Activated CD4-positive, alpha-beta memory T cell treated with anti-CD3 and anti-CD28 coated beads, Interleukin-2, amount 10 ng/mL, durations not matched to agents 7 days and 5 days (primary cell): Measurements from ENCODE around the gene SIAH1. TPM values are rescaled to one million over a fixed set of nuclear protein-coding genes. Genes with fewer than 3 reads are reported as not detected.

ENCODE experiments used
- CTCF ChIA-PET: fragments of 350-600 bp; sonication (Branson Sonifier 250); formaldehyde crosslinking; loops from one replicate; lab custom pipeline; 2021; ENCODE audit warnings: antibody characterized with exemption, inconsistent platforms; lab: Charles Lee
- POLR2A ChIA-PET: fragments of 350-600 bp; sonication (Branson Sonifier 250); formaldehyde crosslinking; loops from one replicate; lab custom pipeline; 2021; ENCODE audit warnings: antibody characterized with exemption; lab: Charles Lee
- DNase-seq: peaks from one replicate; pipeline ENCODE4 v3.0.0-alpha.2; 2020
- H3K27ac Mint-ChIP-seq: one replicate; pipeline ENCODE4 v1.8.0; 2021; ENCODE audit warnings: mild to moderate bottlenecking, mixed read lengths
- H3K27me3 Mint-ChIP-seq: one replicate; pipeline ENCODE4 v1.8.0; 2021; ENCODE audit warnings: mixed read lengths
- H3K36me3 Mint-ChIP-seq: one replicate; pipeline ENCODE4 v1.8.0; 2021; ENCODE audit warnings: low read depth, mixed read lengths
- H3K4me1 Mint-ChIP-seq: one replicate; pipeline ENCODE4 v1.8.0; 2021; ENCODE audit warnings: mixed read lengths
- H3K4me3 Mint-ChIP-seq: one replicate; pipeline ENCODE4 v1.8.0; 2021; ENCODE audit warnings: mild to moderate bottlenecking, mixed read lengths
- H3K9me3 Mint-ChIP-seq: one replicate; pipeline ENCODE4 v1.8.0; 2021; ENCODE audit warnings: mixed read lengths
- total RNA-seq, 2 experiments: library from RNA; stranded (reverse); gene quantifications; one replicate each; pipeline ENCODE4 v1.2.3, GENCODE V29; 2021

Gene SIAH1
- total RNA-seq, 2 experiments from 2014 or later = 16.1 to 16.5 TPM

DNA sequence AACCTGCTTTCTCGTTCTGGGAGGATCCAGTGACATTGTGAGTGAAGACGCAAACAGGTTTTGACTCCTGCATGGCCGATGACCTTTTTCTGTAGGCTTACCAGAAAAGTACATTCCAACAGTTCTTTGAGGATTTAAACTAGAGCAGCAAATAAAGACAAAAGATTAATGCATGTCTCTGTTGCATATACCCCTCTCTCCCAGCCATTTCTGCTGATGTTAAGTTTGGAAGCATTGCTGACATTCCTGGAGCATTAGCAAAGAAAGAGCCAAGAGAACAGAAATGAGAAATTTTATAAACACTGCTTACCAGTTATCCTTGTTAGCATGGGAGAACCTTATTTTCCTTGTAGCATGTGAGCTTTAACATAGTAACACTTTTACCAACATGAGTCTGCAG is 49.3 kb downstream of the SIAH1 start:
- POLR2A ChIA-PET = no interaction called here
- CTCF ChIA-PET = interaction anchor here (1.0 to 1.1 kb wide), 2 partner anchors 15 to 294 kb away, joined by 3 to 4 read pairs; no protein-coding TSS in a partner anchor
- no peaks in the 10 kb centered on the region for H3K9me3 Mint-ChIP-seq
- H3K27ac Mint-ChIP-seq = no peak overlapping the region
- no peak for DNase-seq
- peaks cover 15% of the 10 kb centered on the region for H3K4me1 Mint-ChIP-seq
- peaks cover 41% of the 10 kb centered on the region for H3K36me3 Mint-ChIP-seq
- no peaks in the 10 kb centered on the region for H3K27me3 Mint-ChIP-seq
- H3K4me3 Mint-ChIP-seq = no peak overlapping the region

GRCh38 chr16:48334325-48334724 is 50.9 kb downstream of the SIAH1 start:
- H3K27ac Mint-ChIP-seq = no peak overlapping the region
- peaks cover 41% of the 10 kb centered on the region for H3K36me3 Mint-ChIP-seq
- H3K27me3 Mint-ChIP-seq = no peaks in the 10 kb centered on the region
- no peaks in the 10 kb centered on the region for H3K9me3 Mint-ChIP-seq
- ChIA-PET CTCF (no interaction called here), POLR2A (no interaction called here)
- peaks cover 6% of the 10 kb centered on the region for H3K4me1 Mint-ChIP-seq
- DNase-seq = no peak
- no peak overlapping the region for H3K4me3 Mint-ChIP-seq

DNA sequence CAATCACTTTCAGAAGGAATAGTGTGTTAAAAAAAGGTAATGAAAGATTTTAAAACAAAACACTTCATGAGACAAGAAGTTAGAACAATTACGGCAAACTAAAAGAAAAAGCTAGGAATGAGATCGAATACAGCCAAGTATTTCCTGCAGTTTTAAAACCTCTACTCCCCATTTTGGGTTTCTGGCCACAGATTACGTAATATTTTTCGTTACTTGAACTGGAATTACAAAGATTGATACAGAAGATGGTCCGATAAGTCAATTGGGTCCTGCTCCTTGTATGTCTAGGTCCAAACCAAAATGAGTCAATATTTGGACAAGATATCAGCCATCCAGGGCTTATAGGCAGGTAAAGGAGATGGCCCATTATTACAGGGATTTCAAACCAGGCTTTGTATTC is 52.2 kb downstream of the SIAH1 start:
- Mint-ChIP-seq H3K27ac (no peak overlapping the region), H3K4me3 (no peak overlapping the region), H3K9me3 (no peaks in the 10 kb centered on the region), H3K27me3 (no peaks in the 10 kb centered on the region), H3K4me1 (no peaks in the 10 kb centered on the region), H3K36me3 (peaks cover 32% of the 10 kb centered on the region)
- DNase-seq = no peak
- CTCF ChIA-PET = no interaction called here
- POLR2A ChIA-PET = no interaction called here

DNA sequence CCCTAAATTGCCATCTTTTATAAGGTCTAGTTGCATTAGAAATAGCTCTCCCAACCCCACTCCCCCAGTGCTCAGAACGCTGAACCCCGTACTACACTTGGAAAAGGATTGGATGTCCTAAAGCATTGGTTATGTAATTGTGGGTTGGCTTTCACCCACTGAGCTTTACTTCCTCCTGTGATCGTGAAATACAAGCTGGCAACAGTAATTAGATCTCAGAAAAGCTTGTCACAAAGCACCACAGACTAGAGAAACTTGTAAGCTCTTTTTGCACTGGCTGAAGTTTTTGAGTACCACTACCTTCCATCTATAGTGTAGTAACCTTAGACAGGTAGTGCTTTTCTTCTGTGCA is 54.4 kb downstream of the SIAH1 start:
- Mint-ChIP-seq H3K27me3 (no peaks in the 10 kb centered on the region), H3K4me1 (no peaks in the 10 kb centered on the region), H3K9me3 (no peaks in the 10 kb centered on the region), H3K36me3 (peaks cover 20% of the 10 kb centered on the region), H3K4me3 (no peak overlapping the region), H3K27ac (no peak overlapping the region)
- CTCF ChIA-PET = interaction anchor here (1.2 kb wide), 1 partner anchor 292 kb away, joined by 4 read pairs; no protein-coding TSS in a partner anchor
- no peak for DNase-seq
- POLR2A ChIA-PET = no interaction called here

- Mint-ChIP-seq H3K4me1 (no peaks in the 10 kb centered on the region), H3K27me3 (no peaks in the 10 kb centered on the region), H3K27ac (no peak overlapping the region), H3K4me3 (no peak overlapping the region), H3K9me3 (no peaks in the 10 kb centered on the region), H3K36me3 (peaks cover 18% of the 10 kb centered on the region)
- ChIA-PET POLR2A (no interaction called here), CTCF (interaction anchor here (1.2 kb wide), 1 partner anchor 293 kb away, joined by 4 read pairs; no protein-coding TSS in a partner anchor)
- DNase-seq = no peak
Observed at GRCh38 chr16:48330189-48330840, 54.9 kb downstream of the SIAH1 start.

DNA sequence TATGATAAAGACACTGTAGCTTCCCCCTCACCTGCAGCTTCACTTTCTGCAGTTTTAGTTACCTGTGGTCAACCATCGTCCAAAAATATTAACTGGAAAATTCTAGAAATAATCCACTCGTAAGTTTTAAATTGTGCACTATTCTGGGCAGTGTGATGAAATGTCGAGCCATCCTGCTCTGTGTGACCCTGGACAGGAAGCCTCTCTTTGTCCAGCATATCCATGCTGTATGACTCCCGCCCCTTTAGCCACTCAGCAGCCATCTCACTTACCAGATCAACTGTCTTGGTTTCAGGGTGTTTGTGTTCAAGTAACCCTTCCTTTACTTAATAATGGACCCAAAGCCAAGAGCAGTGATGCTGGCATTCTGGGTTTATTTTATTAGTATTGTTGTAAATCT is 56.1 kb downstream of the SIAH1 start:
- H3K27me3 Mint-ChIP-seq = no peaks in the 10 kb centered on the region
- peaks cover 12% of the 10 kb centered on the region for H3K36me3 Mint-ChIP-seq
- no peak for DNase-seq
- CTCF ChIA-PET = no interaction called here
- no peak overlapping the region for H3K4me3 Mint-ChIP-seq
- POLR2A ChIA-PET = no interaction called here
- no peaks in the 10 kb centered on the region for H3K9me3 Mint-ChIP-seq
- no peaks in the 10 kb centered on the region for H3K4me1 Mint-ChIP-seq
- H3K27ac Mint-ChIP-seq = no peak overlapping the region

- Mint-ChIP-seq H3K4me3 (no peak overlapping the region), H3K27me3 (no peaks in the 10 kb centered on the region), H3K36me3 (peaks cover 18% of the 10 kb centered on the region), H3K27ac (no peak overlapping the region), H3K9me3 (no peaks in the 10 kb centered on the region), H3K4me1 (peaks cover 2% of the 10 kb centered on the region)
- ChIA-PET CTCF (no interaction called here), POLR2A (no interaction called here)
- DNase-seq = no peak
Observed at GRCh38 chr16:48326915-48327314, 58.3 kb downstream of the SIAH1 start.

GRCh38 chr16:48323783-48324775 is 61.1 kb downstream of the SIAH1 start:
- no peak overlapping the region for H3K27ac Mint-ChIP-seq
- no peaks in the 10 kb centered on the region for H3K9me3 Mint-ChIP-seq
- peaks cover 9% of the 10 kb centered on the region for H3K4me1 Mint-ChIP-seq
- no peak for DNase-seq
- H3K36me3 Mint-ChIP-seq = peaks cover 11% of the 10 kb centered on the region
- no peak overlapping the region for H3K4me3 Mint-ChIP-seq
- ChIA-PET POLR2A (interaction anchor here (0.7 kb wide), 1 partner anchor 294 kb away, joined by 3 read pairs; no protein-coding TSS in a partner anchor), CTCF (interaction anchor here (0.8 to 2.5 kb wide), 2 partner anchors 22 to 299 kb away, joined by 3 to 8 read pairs; no protein-coding TSS in a partner anchor)
- H3K27me3 Mint-ChIP-seq = no peaks in the 10 kb centered on the region

DNA sequence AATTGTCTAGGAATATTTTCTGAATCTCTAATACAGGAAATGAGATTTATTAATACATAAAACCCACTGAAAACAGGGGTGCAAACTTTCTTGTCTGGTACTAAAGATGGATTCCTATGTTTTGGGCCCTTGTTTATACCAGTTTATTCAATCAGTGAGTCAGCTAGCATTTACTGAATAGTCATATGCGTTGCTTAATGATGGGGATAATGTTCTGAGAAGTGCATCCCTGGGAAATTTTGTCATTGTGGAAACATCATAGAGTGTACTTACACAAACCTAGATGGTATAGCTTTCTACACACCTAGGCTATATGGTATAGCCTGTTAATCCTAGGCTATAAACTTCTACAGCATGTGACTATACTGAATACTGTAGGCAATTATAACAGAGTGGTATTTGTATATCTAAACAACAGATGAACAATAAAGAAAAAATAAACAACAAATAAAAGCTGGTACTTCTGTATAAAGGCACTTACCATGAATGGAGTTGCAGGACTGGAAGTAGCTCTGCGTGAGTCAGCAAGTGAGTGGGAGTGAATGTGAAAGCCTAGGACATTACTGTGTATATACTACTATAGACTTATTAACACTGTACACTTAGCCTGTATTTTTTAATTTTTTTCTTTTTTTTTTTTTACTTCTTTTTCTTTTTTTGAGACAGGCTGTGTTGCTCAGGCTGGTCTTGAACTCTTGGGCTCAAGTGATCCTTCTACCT is 63.7 kb downstream of the SIAH1 start:
- Mint-ChIP-seq H3K4me3 (no peak overlapping the region), H3K9me3 (no peaks in the 10 kb centered on the region), H3K36me3 (peaks cover 21% of the 10 kb centered on the region), H3K27ac (no peak overlapping the region), H3K4me1 (peaks cover 28% of the 10 kb centered on the region), H3K27me3 (no peaks in the 10 kb centered on the region)
- no peak for DNase-seq
- ChIA-PET POLR2A (no interaction called here), CTCF (interaction anchor here (1.8 to 2.5 kb wide), 2 partner anchors 302 to 309 kb away, joined by 6 to 8 read pairs; no protein-coding TSS in a partner anchor)

DNA sequence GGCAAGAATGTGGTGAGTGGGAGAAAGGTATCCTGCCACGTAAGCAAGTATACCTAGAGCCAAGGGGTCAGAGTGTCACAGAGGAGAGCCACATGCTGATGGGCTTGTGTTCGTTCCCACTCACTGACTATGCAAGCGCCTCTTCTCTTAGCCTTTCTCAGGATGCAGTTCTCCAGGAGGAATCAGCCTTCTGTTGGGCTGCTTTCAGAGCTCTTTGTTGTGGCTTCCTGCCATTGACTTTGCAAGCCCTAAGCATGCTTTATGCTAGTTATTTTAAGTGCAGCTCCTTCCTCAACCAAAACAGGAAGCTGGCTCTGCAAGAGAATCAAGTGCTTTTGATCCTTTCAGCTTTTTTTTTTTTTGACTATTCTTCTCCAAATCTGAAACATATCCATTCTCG is 66.6 kb downstream of the SIAH1 start:
- H3K4me3 Mint-ChIP-seq = no peak overlapping the region
- peak overlapping the region; percentile 79 for H3K27ac Mint-ChIP-seq
- DNase-seq = peak; percentile 38
- H3K4me1 Mint-ChIP-seq = peaks cover 35% of the 10 kb centered on the region
- no peaks in the 10 kb centered on the region for H3K9me3 Mint-ChIP-seq
- no peaks in the 10 kb centered on the region for H3K27me3 Mint-ChIP-seq
- ChIA-PET CTCF (interaction anchor here (1.1 to 1.8 kb wide), 2 partner anchors 305 to 312 kb away, joined by 5 to 8 read pairs; no protein-coding TSS in a partner anchor), POLR2A (interaction anchor here (0.6 to 1.6 kb wide), 5 partner anchors 31 to 301 kb away, joined by 3 to 8 read pairs (median 4); no protein-coding TSS in a partner anchor)
- H3K36me3 Mint-ChIP-seq = peaks cover 30% of the 10 kb centered on the region

GRCh38 chr16:48317614-48318315 is 67.4 kb downstream of the SIAH1 start:
- ChIA-PET CTCF (interaction anchor here (0.6 to 1.8 kb wide), 3 partner anchors 36 to 1368 kb away, joined by 3 to 8 read pairs (median 3); no protein-coding TSS in a partner anchor), POLR2A (interaction anchor here (0.6 to 1.6 kb wide), 4 partner anchors 37 to 302 kb away, joined by 3 to 8 read pairs (median 4); no protein-coding TSS in a partner anchor)
- peak; percentile 30 for DNase-seq
- no peaks in the 10 kb centered on the region for H3K27me3 Mint-ChIP-seq
- H3K4me3 Mint-ChIP-seq = peak overlapping the region; percentile 8
- peak overlapping the region; percentile 79 for H3K27ac Mint-ChIP-seq
- peaks cover 35% of the 10 kb centered on the region for H3K4me1 Mint-ChIP-seq
- H3K36me3 Mint-ChIP-seq = peaks cover 39% of the 10 kb centered on the region
- H3K9me3 Mint-ChIP-seq = no peaks in the 10 kb centered on the region

- no peak for DNase-seq
- no peak overlapping the region for H3K4me3 Mint-ChIP-seq
- no peaks in the 10 kb centered on the region for H3K27me3 Mint-ChIP-seq
- H3K36me3 Mint-ChIP-seq = peaks cover 44% of the 10 kb centered on the region
- POLR2A ChIA-PET = no interaction called here
- peaks cover 35% of the 10 kb centered on the region for H3K4me1 Mint-ChIP-seq
- CTCF ChIA-PET = interaction anchor here (0.6 kb wide), 2 partner anchors 74 to 1367 kb away, joined by 3 to 4 read pairs; no protein-coding TSS in a partner anchor
- H3K27ac Mint-ChIP-seq = no peak overlapping the region
- H3K9me3 Mint-ChIP-seq = peaks cover 6% of the 10 kb centered on the region
Observed at GRCh38 chr16:48317026-48317425, 68.2 kb downstream of the SIAH1 start.
